K562 (cell line): Measurements from ENCODE around the gene CEP192. TPM values are rescaled to one million over a fixed set of nuclear protein-coding genes. Genes with fewer than 3 reads are reported as not detected.
A peak's percentile ranks its signal among the peaks of the same experiment; 100 is the strongest.

Source experiments
- CREB1 ChIP-seq, 2 experiments: sonication (generic) in 1 of 2; formaldehyde crosslinking in 1 of 2; IDR thresholded peaks; 2 replicates each; pipeline versions ENCODE4 v1.6.1 to v1.8.0; 2012 to 2022; ENCODE audit warnings: inconsistent platforms in 1 of 2, mild to moderate bottlenecking in 1 of 2, missing genetic modification reagents in 1 of 2, moderate library complexity in 1 of 2
- GTF2E2 ChIP-seq: fragments of 200-800 bp; sonication (Bioruptor generic); IDR thresholded peaks from 2 replicates; pipeline ENCODE4 v1.6.1; 2016; ENCODE audit warnings: missing genetic modification characterization, missing compliant biosample characterization
- KDM5B ChIP-seq: fragments of 200-600 bp; sonication (generic); IDR thresholded peaks from 2 replicates; pipeline ENCODE4 v1.6.1; 2012; ENCODE audit warnings: low read depth, mild to moderate bottlenecking, moderate library complexity, low read length, control low read depth, inconsistent platforms; ENCODE audit not compliant: insufficient replicate concordance
- KLF13 ChIP-seq: fragments of 450-650 bp; IDR thresholded peaks from 2 replicates; pipeline ENCODE4 v1.6.1; 2016; ENCODE audit warnings: missing genetic modification characterization, low read depth, mild to moderate bottlenecking, missing compliant biosample characterization, moderate library complexity, borderline replicate concordance
- MTA2 ChIP-seq: fragments of 450-650 bp; IDR thresholded peaks from 2 replicates; pipeline ENCODE4 v1.6.1; 2016; ENCODE audit warnings: low read depth
- NFE2L1 ChIP-seq: fragments of 450-650 bp; IDR thresholded peaks from 2 replicates; pipeline ENCODE4 v1.6.1; 2016; ENCODE audit warnings: missing genetic modification characterization, low read depth, mild to moderate bottlenecking, missing compliant biosample characterization, moderate library complexity, borderline replicate concordance
- NUFIP1 ChIP-seq: fragments of 450-650 bp; IDR thresholded peaks from 2 replicates; pipeline ENCODE4 v1.6.1; 2018; ENCODE audit not compliant: partially characterized antibody
- PHF21A ChIP-seq: fragments of 450-650 bp; IDR thresholded peaks from 2 replicates; pipeline ENCODE4 v1.6.1; 2017; ENCODE audit warnings: low read depth, borderline replicate concordance
- PHF8 ChIP-seq: fragments of 200-600 bp; sonication (generic); IDR thresholded peaks from 2 replicates; pipeline ENCODE4 v1.6.1; 2012; ENCODE audit warnings: mixed run types, mild to moderate bottlenecking, inconsistent platforms, low read length, moderate library complexity, borderline replicate concordance
- SIN3A ChIP-seq, 2 experiments: fragments of 150-350 bp in 1 of 2; IDR thresholded peaks; 2 replicates each; pipeline ENCODE4 v1.6.1; 2011 to 2016; ENCODE audit warnings: borderline replicate concordance in 2 of 2, low read depth in 2 of 2, low read length in 2 of 2, mild to moderate bottlenecking in 2 of 2, moderate library complexity in 2 of 2; ENCODE audit not compliant: control insufficient read depth in 1 of 2
- SNIP1 ChIP-seq: fragments of 450-650 bp; IDR thresholded peaks from 2 replicates; pipeline ENCODE4 v1.7.1; 2017; ENCODE audit warnings: low read depth, mild to moderate bottlenecking
- TCF3 ChIP-seq: sonication (generic); formaldehyde crosslinking; IDR thresholded peaks from 2 replicates; pipeline ENCODE4 v1.4.0; 2020; ENCODE audit warnings: mild to moderate bottlenecking, missing genetic modification reagents
- YY1 ChIP-seq, 3 experiments: IDR thresholded peaks; 2 replicates each; pipeline ENCODE4 v1.6.1; 2011; ENCODE audit warnings: low read length in 2 of 3, mild to moderate bottlenecking in 2 of 3, moderate library complexity in 2 of 3, borderline replicate concordance in 1 of 3, control low read depth in 1 of 3, low read depth in 1 of 3; ENCODE audit not compliant: insufficient read depth in 3 of 3, insufficient replicate concordance in 2 of 3, control insufficient read depth in 1 of 3, insufficient read length in 1 of 3; ENCODE audit errors: extremely low read depth in 1 of 3
- ZBTB7A ChIP-seq: IDR thresholded peaks from 2 replicates; pipeline ENCODE4 v1.6.1; 2011; ENCODE audit warnings: low read depth, mild to moderate bottlenecking, low read length, moderate library complexity, borderline replicate concordance; ENCODE audit not compliant: control insufficient read depth
- ZNF431 ChIP-seq: sonication (generic); formaldehyde crosslinking; IDR thresholded peaks from 2 replicates; pipeline ENCODE4 v1.8.0; 2022; ENCODE audit warnings: mild to moderate bottlenecking, missing genetic modification reagents
- ZNF583 ChIP-seq: fragments of 250-450 bp; sonication (Bioruptor Pico); IDR thresholded peaks from 2 replicates; pipeline ENCODE4 v1.4.0; 2020
- polyA plus RNA-seq, 8 experiments: library from polyadenylated mRNA; depleted of rRNA in 4 of 8; stranded (reverse) in 5 of 8; unstranded in 3 of 8; fragments of >200 nt; fragmentation: Nextera tagmentation in 2 of 8; fragmentation: Illumina TruSeq in 1 of 8; extraction: Ambion mirVana in 2 of 8; extraction: Trizol in 1 of 8; gene quantifications; 2 replicates each; pipeline versions ENCODE4 v1.2.1 to v1.2.3, GENCODE V29; 2011 to 2014; ENCODE audit warnings: inconsistent platforms in 1 of 8, missing spikeins in 1 of 8
- total RNA-seq, 7 experiments: library from RNA; depleted of rRNA in 6 of 7; stranded (reverse); fragments of >200 nt in 6 of 7; fragmentation: Illumina TruSeq in 2 of 7; extraction: Trizol in 2 of 7; gene quantifications; 2 replicates each; pipeline versions ENCODE4 v1.2.1 to v1.2.3, GENCODE V29; 2011 to 2021; ENCODE audit warnings: low replicate concordance in 1 of 7
- TF ChIP-seq, protein P1 (sequence below), 2 experiments: IDR thresholded peaks in 1 of 2; conservative IDR thresholded peaks in 1 of 2; 2 replicates each; pipeline ENCODE4 v1.6.1; 2016; ENCODE audit warnings: low read depth in 2 of 2, mild to moderate bottlenecking in 1 of 2, missing compliant biosample characterization in 1 of 2, missing genetic modification characterization in 1 of 2, moderate library complexity in 1 of 2
- TF ChIP-seq, protein P2 (sequence below): fragments of 250-450 bp; sonication (Bioruptor Pico); IDR thresholded peaks from 2 replicates; pipeline ENCODE4 v1.5.0; 2021
- TF ChIP-seq, protein P3 (sequence below): fragments of 250-450 bp; sonication (Bioruptor Pico); IDR thresholded peaks from 2 replicates; pipeline ENCODE4 v1.8.0; 2022; ENCODE audit warnings: moderate library complexity, mild to moderate bottlenecking, inconsistent platforms

The CEP192 gene
- total and polyA plus RNA-seq, 9 of the 15 experiments (the other 6 are each of a cell fraction or from before 2014, with no cell fraction given), result 14.4 to 54.4 (median 35.8) TPM

DNA sequence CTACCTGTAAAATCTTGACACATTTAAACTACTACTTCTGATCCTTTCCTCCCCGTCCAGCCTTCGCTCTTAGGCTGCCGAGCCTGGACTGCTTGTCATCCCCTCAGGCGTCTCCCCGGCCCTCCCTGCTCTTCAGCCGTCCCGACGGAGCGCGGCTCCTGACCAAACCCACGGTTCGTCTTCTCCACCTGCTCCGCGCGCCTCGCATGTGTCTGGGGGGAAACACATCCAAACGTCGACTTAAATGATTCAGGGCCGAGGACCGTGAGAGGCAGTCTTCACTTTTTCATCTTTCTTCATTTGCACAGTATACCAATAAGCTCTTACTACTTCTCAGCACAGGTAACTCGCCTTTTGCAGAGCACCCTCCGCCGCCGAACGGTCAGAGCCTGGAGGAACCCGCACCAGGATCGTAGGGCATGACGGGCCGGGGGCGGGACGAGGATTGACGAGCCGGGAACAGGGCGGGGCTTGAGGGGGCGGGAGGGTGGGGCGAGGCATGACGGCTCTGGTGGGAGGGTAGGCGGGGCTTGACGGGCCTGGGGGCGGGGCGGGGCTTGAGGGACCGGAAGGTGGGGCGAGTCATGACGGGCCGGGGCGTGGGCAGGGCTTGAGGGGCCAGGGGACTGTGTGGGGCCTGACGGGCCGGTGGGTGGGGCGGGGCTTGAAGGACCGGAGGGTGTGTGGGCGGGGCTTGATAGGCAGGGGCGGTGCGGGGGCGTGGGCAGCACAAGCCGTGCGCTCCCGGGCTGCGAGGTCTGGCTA lies 43.7 kb upstream of the CEP192 start, which contains the start of gene SEH1L (continued):
- TF ChIP-seq, protein P1, sequence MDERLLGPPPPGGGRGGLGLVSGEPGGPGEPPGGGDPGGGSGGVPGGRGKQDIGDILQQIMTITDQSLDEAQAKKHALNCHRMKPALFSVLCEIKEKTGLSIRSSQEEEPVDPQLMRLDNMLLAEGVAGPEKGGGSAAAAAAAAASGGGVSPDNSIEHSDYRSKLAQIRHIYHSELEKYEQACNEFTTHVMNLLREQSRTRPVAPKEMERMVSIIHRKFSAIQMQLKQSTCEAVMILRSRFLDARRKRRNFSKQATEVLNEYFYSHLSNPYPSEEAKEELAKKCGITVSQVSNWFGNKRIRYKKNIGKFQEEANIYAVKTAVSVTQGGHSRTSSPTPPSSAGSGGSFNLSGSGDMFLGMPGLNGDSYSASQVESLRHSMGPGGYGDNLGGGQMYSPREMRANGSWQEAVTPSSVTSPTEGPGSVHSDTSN (CRISPR knock-in tag; IDR thresholded peaks at IDR 0.05; ENCODE audit: low read depth), result peak; percentile 37; the same call in 1 of the 2 replicates
- TF ChIP-seq, protein P1 (tag; conservative IDR thresholded peaks at IDR 0.05; ENCODE audit: low read depth), result 0 out of 2 replicates have a peak, but pooled peaks have one; percentile 21
- TF ChIP-seq ZBTB7A (peak; percentile 1; the same call in 1 of the 2 replicates), SNIP1 (peak; percentile 48; the same call in 1 of the 2 replicates), YY1 (IDR thresholded peaks at IDR 0.05; ENCODE audit: borderline replicate concordance in 1 of 3, control insufficient read depth in 1 of 3, extremely low read depth in 1 of 3, insufficient read depth in 3 of 3, insufficient read length in 1 of 3, insufficient replicate concordance in 2 of 3, low read depth in 1 of 3, low read length in 2 of 3) (peak in 1 of 3 experiments; percentile 35), PHF8 (peak; percentile 67; the same call in 1 of the 2 replicates), NFE2L1 (tag) (no peak), MTA2 (no peak), KDM5B (peak; percentile 56), ZNF583 (CRISPR knock-in tag) (no peak), TCF3 (CRISPR knock-in tag) (0 out of 2 replicates have a peak, but pooled peaks have one; percentile 3), SIN3A (IDR thresholded peaks at IDR 0.05; ENCODE audit: borderline replicate concordance in 2 of 2, control insufficient read depth in 1 of 2, low read depth in 2 of 2, low read length in 2 of 2) (peak in 1 of 2 experiments; percentile 18; a peak in 1 of 4 replicates), KLF13 (tag) (peak; percentile 28; the same call in 1 of the 2 replicates), GTF2E2 (tag) (no peak; the same call in 1 of the 2 replicates), CREB1 (IDR thresholded peaks at IDR 0.05) (no peak; the same call in 1 of the 2 replicates), CREB1 (CRISPR knock-in tag; IDR thresholded peaks at IDR 0.05) (peak; percentile 34; the same call in 1 of the 2 replicates), ZNF431 (CRISPR knock-in tag) (0 out of 2 replicates have a peak, but pooled peaks have one; percentile 26), NUFIP1 (peak; percentile 55), PHF21A (peak; percentile 24; the same call in 1 of the 2 replicates)
- TF ChIP-seq, protein P2, sequence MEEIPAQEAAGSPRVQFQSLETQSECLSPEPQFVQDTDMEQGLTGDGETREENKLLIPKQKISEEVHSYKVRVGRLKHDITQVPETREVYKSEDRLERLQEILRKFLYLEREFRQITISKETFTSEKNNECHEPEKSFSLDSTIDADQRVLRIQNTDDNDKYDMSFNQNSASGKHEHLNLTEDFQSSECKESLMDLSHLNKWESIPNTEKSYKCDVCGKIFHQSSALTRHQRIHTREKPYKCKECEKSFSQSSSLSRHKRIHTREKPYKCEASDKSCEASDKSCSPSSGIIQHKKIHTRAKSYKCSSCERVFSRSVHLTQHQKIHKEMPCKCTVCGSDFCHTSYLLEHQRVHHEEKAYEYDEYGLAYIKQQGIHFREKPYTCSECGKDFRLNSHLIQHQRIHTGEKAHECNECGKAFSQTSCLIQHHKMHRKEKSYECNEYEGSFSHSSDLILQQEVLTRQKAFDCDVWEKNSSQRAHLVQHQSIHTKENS (CRISPR knock-in tag), result no peak
- TF ChIP-seq, protein P3, sequence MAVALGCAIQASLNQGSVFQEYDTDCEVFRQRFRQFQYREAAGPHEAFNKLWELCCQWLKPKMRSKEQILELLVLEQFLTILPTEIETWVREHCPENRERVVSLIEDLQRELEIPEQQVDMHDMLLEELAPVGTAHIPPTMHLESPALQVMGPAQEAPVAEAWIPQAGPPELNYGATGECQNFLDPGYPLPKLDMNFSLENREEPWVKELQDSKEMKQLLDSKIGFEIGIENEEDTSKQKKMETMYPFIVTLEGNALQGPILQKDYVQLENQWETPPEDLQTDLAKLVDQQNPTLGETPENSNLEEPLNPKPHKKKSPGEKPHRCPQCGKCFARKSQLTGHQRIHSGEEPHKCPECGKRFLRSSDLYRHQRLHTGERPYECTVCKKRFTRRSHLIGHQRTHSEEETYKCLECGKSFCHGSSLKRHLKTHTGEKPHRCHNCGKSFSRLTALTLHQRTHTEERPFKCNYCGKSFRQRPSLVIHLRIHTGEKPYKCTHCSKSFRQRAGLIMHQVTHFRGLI, result no peak
